Renal cortex interstitium (tissue), 15 donors: ENCODE results near the gene MMAA. TPM values are rescaled to one million over a fixed set of nuclear protein-coding genes. Genes with fewer than 3 reads are reported as not detected.
"Not testable (repeated sequence)": the region's sequence is repeated elsewhere in the genome, so short reads cannot be mapped to it uniquely, and the experiment has no call there.

Experiments
- DNase-seq, 11 donors: peaks; one replicate each; pipeline ENCODE4 v3.0.0-alpha.2; 2013; ENCODE audit warnings: low read depth in 9 of 11, low spot score in 4 of 11; ENCODE audit errors: extremely low read depth in 1 of 11
- long read RNA-seq, 16 experiments: transcript quantifications; one replicate each; lab custom pipeline, GENCODE V29; 2026
- polyA plus RNA-seq, 3 donors: library from polyadenylated mRNA; unstranded; fragments of 120-200 nt; gene quantifications; one replicate each; pipeline ENCODE4 v1.2.1, GENCODE V29; 2013; ENCODE audit not compliant: insufficient read length in 3 of 3

Gene MMAA
- polyA plus RNA-seq, result 10 to 100 TPM; 11.6 to 13.3 (median 12.9) TPM
- long read RNA-seq, donor 1, full-length matches to known transcripts, result 2 of 2 reads
- long read RNA-seq, donor 1, partial matches to known transcripts, result 0 of 2 reads
- long read RNA-seq, donor 1, other reads (novel, unspliced or antisense), result 0 of 2 reads
- long read RNA-seq, donor 2, full-length matches to known transcripts, result 1 of 1 reads
- long read RNA-seq, donor 2, partial matches to known transcripts, result 0 of 1 reads
- long read RNA-seq, donor 2, other reads (novel, unspliced or antisense), result 0 of 1 reads
- long read RNA-seq, donor 3, full-length matches to known transcripts, result 1 of 1 reads
- long read RNA-seq, donor 3, partial matches to known transcripts, result 0 of 1 reads
- long read RNA-seq, donor 3, other reads (novel, unspliced or antisense), result 0 of 1 reads
- long read RNA-seq, donor 4, full-length matches to known transcripts, result 1 of 1 reads
- long read RNA-seq, donor 4, partial matches to known transcripts, result 0 of 1 reads
- long read RNA-seq, donor 4, other reads (novel, unspliced or antisense), result 0 of 1 reads
- long read RNA-seq, donor 5, result 0 reads
- long read RNA-seq, donor 6, full-length matches to known transcripts, result 4 of 4 reads
- long read RNA-seq, donor 6, partial matches to known transcripts, result 0 of 4 reads
- long read RNA-seq, donor 6, other reads (novel, unspliced or antisense), result 0 of 4 reads
- long read RNA-seq, donor 7, full-length matches to known transcripts, result 1 of 1 reads
- long read RNA-seq, donor 7, partial matches to known transcripts, result 0 of 1 reads
- long read RNA-seq, donor 7, other reads (novel, unspliced or antisense), result 0 of 1 reads
- long read RNA-seq, donor 8, result 0 reads
- long read RNA-seq, donor 9, full-length matches to known transcripts, result 3 of 3 reads
- long read RNA-seq, donor 9, partial matches to known transcripts, result 0 of 3 reads
- long read RNA-seq, donor 9, other reads (novel, unspliced or antisense), result 0 of 3 reads
- long read RNA-seq, donor 10, full-length matches to known transcripts, result 5 of 5 reads
- long read RNA-seq, donor 10, partial matches to known transcripts, result 0 of 5 reads
- long read RNA-seq, donor 10, other reads (novel, unspliced or antisense), result 0 of 5 reads
- long read RNA-seq, donor 11, full-length matches to known transcripts, result 2 of 2 reads
- long read RNA-seq, donor 11, partial matches to known transcripts, result 0 of 2 reads
- long read RNA-seq, donor 11, other reads (novel, unspliced or antisense), result 0 of 2 reads
- long read RNA-seq, donor 12, full-length matches to known transcripts, result 2 of 2 reads
- long read RNA-seq, donor 12, partial matches to known transcripts, result 0 of 2 reads
- long read RNA-seq, donor 12, other reads (novel, unspliced or antisense), result 0 of 2 reads
- long read RNA-seq, donor 13, result 0 reads
- long read RNA-seq, donor 14, full-length matches to known transcripts, result 2 of 2 reads
- long read RNA-seq, donor 14, partial matches to known transcripts, result 0 of 2 reads
- long read RNA-seq, donor 14, other reads (novel, unspliced or antisense), result 0 of 2 reads
- long read RNA-seq, donor 15, result 0 reads
- long read RNA-seq, donor 16, full-length matches to known transcripts, result 3 of 3 reads
- long read RNA-seq, donor 16, partial matches to known transcripts, result 0 of 3 reads
- long read RNA-seq, donor 16, other reads (novel, unspliced or antisense), result 0 of 3 reads

DNA sequence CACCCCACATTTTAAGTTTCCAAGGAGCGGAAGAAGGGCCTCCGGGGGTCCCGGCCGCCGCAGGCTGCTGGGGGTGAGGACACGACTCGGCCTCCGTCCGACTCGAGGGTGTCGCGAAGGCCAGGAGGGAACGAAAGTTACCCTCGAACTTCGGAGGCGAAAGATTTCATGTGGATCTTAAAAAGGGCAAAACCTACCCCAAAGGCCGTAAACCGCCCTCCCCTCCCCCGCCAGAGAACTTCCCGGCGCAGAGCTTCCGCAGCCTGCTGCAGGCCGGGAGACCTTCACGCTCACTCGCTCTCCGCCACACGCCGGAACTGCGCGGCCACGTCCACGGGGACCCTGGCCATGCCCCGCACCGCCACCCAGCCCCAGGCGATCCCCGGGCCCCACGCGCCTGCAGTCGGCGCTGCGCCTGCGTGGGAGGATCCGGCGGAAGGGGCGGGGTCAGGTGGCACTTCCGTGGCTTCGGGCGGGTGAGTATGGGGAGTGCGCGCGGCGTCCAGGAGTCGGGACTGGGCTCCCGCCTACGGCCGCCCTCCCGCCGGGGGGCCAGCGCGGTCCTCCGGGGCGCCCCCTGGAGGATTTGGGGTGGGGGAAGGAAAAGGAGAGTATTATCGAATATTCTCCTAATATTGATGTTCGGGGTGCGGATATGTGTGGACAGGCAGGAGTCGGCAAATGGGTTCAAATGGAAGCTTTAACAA lies at the start of gene MMAA:
Gene MMAA, plus strand, starts transcription at position 454 of the 707 bp plus-strand sequence. CDS start 19,755 bp downstream, outside the sequence.
- DNase-seq, result peak; percentile 81 to 93 (median 89)

DNA sequence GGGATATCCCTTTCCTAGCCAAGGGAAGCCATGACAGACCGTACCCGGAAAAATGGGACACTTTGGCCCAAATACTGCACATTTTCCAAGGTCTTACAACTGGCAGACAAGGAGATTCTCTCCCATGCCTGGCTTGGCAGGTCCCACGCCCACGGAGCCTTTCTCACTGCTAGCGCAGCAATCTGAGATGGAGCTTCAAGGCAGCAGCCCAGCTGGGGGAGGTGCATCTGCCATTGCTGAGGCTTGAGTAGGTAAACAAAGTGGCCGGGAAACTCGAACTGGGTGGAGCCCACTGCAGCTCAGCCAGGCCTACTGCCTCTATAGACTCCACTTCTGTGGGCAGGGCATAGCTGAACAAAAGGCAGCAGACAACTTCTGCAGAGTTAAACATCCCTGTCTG lies 44.6 kb upstream of the MMAA start:
- not testable (repeated sequence) for DNase-seq

- no peak for DNase-seq
These were observed 38.3 kb upstream of the MMAA start for GRCh38 chr4:145580906-145581305.

DNA sequence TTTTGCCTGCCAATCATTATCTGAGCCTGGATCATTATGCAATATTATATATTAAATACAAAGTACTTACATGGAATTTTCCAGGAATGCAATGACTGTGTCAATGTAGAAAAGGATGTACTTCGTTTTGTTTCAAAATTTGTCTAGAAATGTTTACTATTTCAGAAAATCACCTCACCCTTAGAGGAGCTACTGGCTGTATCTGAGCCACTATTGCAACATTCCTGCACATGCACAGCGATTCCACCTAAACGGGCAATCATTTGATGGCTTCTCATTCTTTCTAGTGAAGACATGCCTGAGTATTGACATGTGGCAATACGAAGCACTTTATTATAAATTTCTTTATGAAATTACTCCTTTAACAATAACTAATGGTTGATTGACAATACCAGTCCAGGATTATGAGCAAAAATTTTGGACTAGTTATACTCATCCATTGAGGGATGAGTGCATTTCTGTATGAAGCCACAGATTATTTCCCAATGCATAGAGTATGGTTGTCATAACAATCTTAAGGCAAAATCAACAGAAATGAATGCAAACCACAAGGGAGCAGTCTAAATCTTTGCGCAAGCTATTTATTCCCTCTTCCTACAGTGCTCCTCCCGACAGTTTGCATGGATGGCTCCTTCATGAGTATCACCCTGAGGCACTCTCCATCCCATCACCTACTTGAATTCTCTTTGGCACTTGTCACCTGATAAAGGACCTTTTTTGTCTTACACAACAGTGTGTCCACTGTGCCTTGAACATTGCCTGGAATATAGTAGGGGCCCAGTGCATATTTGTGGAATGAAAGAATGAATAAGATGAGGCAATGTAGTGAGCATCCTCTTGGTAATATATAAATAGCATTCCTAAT lies 35.8 kb upstream of the MMAA start:
- no peak for DNase-seq

- no peak for DNase-seq
These were observed 32.0 kb upstream of the MMAA start for GRCh38 chr4:145587088-145587754.

DNA sequence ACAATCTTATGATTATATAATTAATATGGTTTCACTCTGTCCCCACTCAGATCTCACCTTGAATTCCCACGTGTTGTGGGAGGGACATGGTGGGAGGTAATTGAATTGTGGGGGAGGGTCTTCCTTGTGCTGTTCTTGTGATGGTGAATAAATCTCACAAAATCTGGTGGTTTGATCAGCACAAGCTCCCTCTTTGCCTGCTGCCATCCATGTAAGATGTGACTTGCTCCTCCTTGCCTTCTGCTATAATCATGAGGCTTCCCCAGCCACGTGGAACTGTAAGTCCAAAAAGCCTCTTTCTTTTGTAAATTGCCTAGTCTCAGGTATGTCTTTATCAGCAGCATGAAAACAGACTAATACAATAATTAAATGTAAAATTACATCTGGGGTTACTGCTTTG lies 29.8 kb upstream of the MMAA start:
- not testable (repeated sequence) for DNase-seq

DNA sequence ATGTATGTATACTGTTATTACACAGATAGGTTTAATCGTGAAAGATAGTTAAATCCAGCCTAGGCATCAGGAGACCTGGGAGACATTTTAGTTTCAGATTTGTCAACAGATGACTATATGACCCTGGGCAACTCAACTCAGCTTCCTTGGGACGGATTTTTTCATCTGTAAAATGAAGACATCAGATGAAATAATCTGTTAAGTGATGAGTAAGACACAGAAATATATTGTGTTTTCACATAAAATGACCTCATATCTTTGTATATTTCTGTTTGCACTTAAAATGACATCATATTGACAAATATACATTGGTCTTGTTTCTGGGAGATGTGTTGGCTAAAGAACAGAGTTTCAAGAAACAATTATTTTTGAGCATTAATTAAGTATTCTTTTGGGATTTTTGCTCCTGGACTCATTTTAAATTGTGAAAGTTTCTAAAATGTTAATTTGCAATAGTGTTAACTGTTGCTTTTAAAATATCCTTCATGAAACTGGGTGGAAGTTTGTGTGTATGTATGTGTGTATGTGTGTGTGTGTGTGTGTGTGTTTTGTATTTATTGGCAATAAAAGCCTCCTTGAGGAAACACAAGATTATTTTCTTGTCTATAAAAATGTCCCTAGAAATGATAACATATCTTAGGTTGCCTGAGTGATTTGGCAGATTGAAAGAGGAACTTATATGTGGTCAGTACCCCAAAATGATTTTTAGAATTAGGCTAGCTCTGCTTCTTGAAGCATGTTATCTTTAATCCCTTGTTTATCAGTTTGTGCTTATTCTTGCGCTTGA lies 29.1 kb upstream of the MMAA start:
- no peak for DNase-seq

GRCh38 chr4:145602129-145602760 lies 16.9 kb upstream of the MMAA start:
- DNase-seq, result no peak

- no peak for DNase-seq
These were observed 13.2 kb upstream of the MMAA start for GRCh38 chr4:145605941-145606340.

- DNase-seq, result peak in 9 of 11 donors; percentile 38 to 70 (median 59)
These were observed 9.4 kb upstream of the MMAA start for GRCh38 chr4:145609481-145610427.

DNA sequence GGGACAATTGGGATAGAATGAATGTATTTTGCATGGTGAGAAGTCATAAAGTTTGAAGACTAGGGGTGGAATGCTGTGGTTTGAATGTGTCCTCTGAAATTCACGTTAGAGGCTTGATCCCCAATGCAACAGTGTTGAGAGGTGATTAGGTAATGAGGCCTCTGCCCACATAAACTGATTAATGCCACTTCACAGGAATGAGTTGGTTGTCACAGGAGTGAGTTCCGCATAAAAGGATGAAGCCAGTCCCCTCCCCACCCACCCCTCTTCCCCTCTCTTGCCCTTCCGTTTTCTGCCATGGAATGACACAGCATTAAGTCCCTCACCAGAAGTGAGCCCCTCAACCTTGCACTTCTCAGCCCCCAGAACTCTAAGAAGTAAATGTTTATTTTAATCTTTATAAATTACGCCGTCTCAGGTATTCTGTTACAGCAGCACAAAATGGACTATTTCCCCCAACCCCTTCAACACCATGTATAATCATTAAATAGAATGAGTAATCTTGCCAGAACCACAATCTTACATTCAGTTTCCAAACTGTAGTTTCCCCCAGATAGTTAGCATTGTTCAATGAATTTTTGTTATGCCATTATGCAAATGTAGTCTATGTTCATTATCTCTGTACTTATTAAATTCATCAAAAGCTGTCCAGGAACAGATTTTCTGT lies 5.5 kb upstream of the MMAA start:
- no peak for DNase-seq

DNA sequence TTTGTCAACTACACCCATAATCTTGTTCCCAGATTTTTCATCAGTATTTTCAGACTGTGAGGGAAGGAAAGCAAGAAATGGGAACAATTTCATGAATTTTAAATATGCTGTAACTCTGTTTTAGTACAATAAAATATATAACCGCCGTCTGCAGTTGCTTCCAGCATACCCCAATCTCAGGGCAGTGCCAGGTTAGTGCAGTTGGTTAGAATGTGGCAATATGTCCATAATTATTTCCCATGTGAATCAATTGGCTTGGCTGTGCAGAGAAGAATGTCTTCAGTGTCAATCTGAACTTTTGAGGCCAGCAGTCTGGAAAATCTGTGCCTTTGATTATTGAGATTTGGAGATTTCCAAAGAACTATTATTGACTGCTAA lies 5.0 kb upstream of the MMAA start:
- no peak for DNase-seq

DNA sequence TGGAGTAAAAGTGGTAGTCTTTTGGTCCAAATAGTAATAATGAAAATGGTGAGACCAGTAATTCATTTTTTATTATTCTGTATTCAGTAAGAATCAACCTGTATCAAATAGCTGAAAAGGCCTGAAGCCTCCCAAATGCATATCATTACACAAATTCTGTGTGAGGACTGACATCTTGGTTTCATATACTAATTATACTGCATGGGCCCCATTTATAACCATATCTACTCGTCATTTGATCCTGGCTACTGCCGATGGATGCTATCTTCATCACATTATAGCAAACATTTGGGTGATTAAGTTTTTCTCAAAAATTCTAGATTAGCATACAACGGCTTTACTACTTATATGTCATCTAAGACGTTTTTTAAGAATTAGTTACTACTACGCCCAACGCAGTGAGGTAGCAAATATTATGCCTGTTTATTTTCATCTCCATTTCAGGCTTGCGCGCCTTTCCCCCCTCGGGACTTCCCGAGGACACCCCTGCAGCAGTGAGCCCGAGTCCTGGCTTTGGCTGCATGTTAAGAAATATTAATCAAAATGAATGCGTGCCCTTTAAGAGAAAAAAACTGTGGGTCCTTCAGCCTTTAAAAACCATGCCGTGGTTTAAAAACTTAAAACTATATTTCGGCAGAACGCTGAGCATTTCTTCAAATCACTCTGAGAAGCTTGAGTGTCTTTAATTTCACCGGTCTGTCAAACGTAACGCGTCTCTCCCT lies 814 bp upstream of the MMAA start:
- DNase-seq, result no peak
